CD14-positive monocyte (primary cell): ENCODE results near the gene HID1. TPM values are rescaled to one million over a fixed set of nuclear protein-coding genes. Genes with fewer than 3 reads are reported as not detected.

Source experiments
- DNase-seq, 3 donors: peaks; one replicate each; pipeline ENCODE4 v3.0.0-alpha.2; 2011 to 2022
- H2AFZ ChIP-seq: 2 replicates; pipeline ENCODE4 v1.6.0; 2012; ENCODE audit warnings: mild to moderate bottlenecking, low read depth, low read length, inconsistent platforms; ENCODE audit not compliant: insufficient read depth, poor library complexity, severe bottlenecking
- H3K27ac ChIP-seq, 2 donors: 1 replicate in 1 of 2; 2 replicates in 1 of 2; pipeline ENCODE4 v1.5.1; 2012 to 2013; ENCODE audit warnings: low read length in 2 of 2, control low read depth in 1 of 2, inconsistent platforms in 1 of 2, low read depth in 1 of 2, mild to moderate bottlenecking in 1 of 2
- H3K27me3 ChIP-seq, 2 donors: one replicate each; pipeline versions ENCODE4 v1.6.0 to v1.6.1; 2011 to 2013; ENCODE audit warnings: low read length in 2 of 2; ENCODE audit not compliant: control insufficient read depth in 2 of 2, insufficient read depth in 2 of 2
- H3K36me3 ChIP-seq, 2 donors: replicated peaks in 1 of 2; 1 replicate in 1 of 2; 2 replicates in 1 of 2; pipeline versions ENCODE4 v1.5.1 to v1.6.1; 2012 to 2013; ENCODE audit warnings: low read length in 2 of 2, control low read depth in 1 of 2, inconsistent platforms in 1 of 2, mild to moderate bottlenecking in 1 of 2; ENCODE audit not compliant: insufficient read depth in 2 of 2, control insufficient read depth in 1 of 2
- H3K4me1 ChIP-seq, 2 donors: 1 replicate in 1 of 2; 2 replicates in 1 of 2; pipeline versions ENCODE4 v1.5.1 to v1.6.1; 2012 to 2013; ENCODE audit warnings: low read length in 2 of 2, control low read depth in 1 of 2, inconsistent platforms in 1 of 2, mild to moderate bottlenecking in 1 of 2, moderate library complexity in 1 of 2; ENCODE audit not compliant: insufficient read depth in 2 of 2, control insufficient read depth in 1 of 2
- H3K4me2 ChIP-seq: replicated peaks from 2 replicates; pipeline ENCODE3; 2012; ENCODE audit warnings: low read length, moderate library complexity, mild to moderate bottlenecking; ENCODE audit not compliant: poor library complexity, severe bottlenecking; ENCODE audit errors: extremely low read depth
- H3K4me3 ChIP-seq, 3 experiments: fragments of 200-600 bp in 1 of 3; sonication (generic) in 1 of 3; replicated peaks in 1 of 3; 1 replicate in 2 of 3; 2 replicates in 1 of 3; pipeline ENCODE4 v1.5.1; 2011 to 2013; ENCODE audit warnings: low read length in 3 of 3, mild to moderate bottlenecking in 3 of 3, control low read depth in 2 of 3, low read depth in 2 of 3, inconsistent platforms in 1 of 3, moderate library complexity in 1 of 3
- H3K79me2 ChIP-seq: 2 replicates; pipeline ENCODE4 v1.6.0; 2012; ENCODE audit warnings: mild to moderate bottlenecking, control low read depth, inconsistent platforms, low read length, moderate library complexity; ENCODE audit not compliant: insufficient read depth
- H3K9ac ChIP-seq: 2 replicates; pipeline ENCODE4 v1.6.0; 2017; ENCODE audit warnings: low read length, mild to moderate bottlenecking; ENCODE audit not compliant: insufficient read depth, poor library complexity, severe bottlenecking
- H3K9me3 ChIP-seq, 2 donors: replicated peaks in 1 of 2; 1 replicate in 1 of 2; 2 replicates in 1 of 2; pipeline versions ENCODE4 v1.5.1 to v1.6.1; 2012 to 2013; ENCODE audit warnings: low read length in 2 of 2, control low read depth in 1 of 2; ENCODE audit not compliant: control insufficient read depth in 1 of 2, insufficient read depth in 1 of 2
- H4K20me1 ChIP-seq: 2 replicates; pipeline ENCODE4 v1.6.0; 2012; ENCODE audit warnings: mild to moderate bottlenecking, low read length, control low read depth, moderate library complexity; ENCODE audit not compliant: insufficient read depth
- H3K27ac Mint-ChIP-seq, 7 donors: one replicate each; pipeline ENCODE4 v1.8.0; 2020; ENCODE audit warnings: mild to moderate bottlenecking in 7 of 7, mixed read lengths in 7 of 7, moderate library complexity in 6 of 7, inconsistent platforms in 2 of 7
- H3K27me3 Mint-ChIP-seq, 3 donors: one replicate each; pipeline ENCODE4 v1.8.0; 2021 to 2022; ENCODE audit warnings: low read depth in 3 of 3, mild to moderate bottlenecking in 3 of 3, mixed read lengths in 3 of 3, moderate library complexity in 3 of 3, inconsistent platforms in 1 of 3
- H3K36me3 Mint-ChIP-seq, 2 donors: one replicate each; pipeline ENCODE4 v1.8.0; 2020; ENCODE audit warnings: mixed read lengths in 2 of 2, inconsistent platforms in 1 of 2, mild to moderate bottlenecking in 1 of 2
- H3K4me1 Mint-ChIP-seq: one replicate; pipeline ENCODE4 v1.8.0; 2020; ENCODE audit warnings: mild to moderate bottlenecking, mixed read lengths
- H3K4me3 Mint-ChIP-seq, 2 donors: one replicate each; pipeline ENCODE4 v1.8.0; 2020; ENCODE audit warnings: mild to moderate bottlenecking in 2 of 2, mixed read lengths in 2 of 2, moderate library complexity in 1 of 2
- H3K9me3 Mint-ChIP-seq, 7 donors: one replicate each; pipeline ENCODE4 v1.8.0; 2020 to 2022; ENCODE audit warnings: mixed read lengths in 7 of 7, mild to moderate bottlenecking in 6 of 7, moderate library complexity in 6 of 7, inconsistent platforms in 2 of 7
- CTCF ChIP-seq: fragments of 200-600 bp; IDR thresholded peaks from one replicate; pipeline ENCODE4 v1.8.0; 2022; ENCODE audit warnings: antibody characterized with exemption, mild to moderate bottlenecking
- WGBS: methylation state at CpG from one replicate; pipeline ENCODE4 v1.1.5; 2013; ENCODE audit warnings: missing lambda C conversion rate; ENCODE audit not compliant: insufficient coverage; 5-methylcytosine and 5-hydroxymethylcytosine counted together
- intact Hi-C, 2 donors: fragments of 100-400 bp; cut with micrococcal nuclease; formaldehyde crosslinking; loops; one replicate each; pipeline versions ENCODE4 v1.15.0 to v1.15.1; 2023
- polyA plus RNA-seq, 3 donors: library from polyadenylated mRNA; depleted of rRNA in 1 of 3; unstranded in 2 of 3; stranded (reverse) in 1 of 3; fragments of 300-500 nt in 2 of 3; fragments of >200 nt in 1 of 3; fragmentation: Illumina TruSeq in 2 of 3; gene quantifications; 1 replicate in 2 of 3; 2 replicates in 1 of 3; pipeline ENCODE4 v1.2.3, GENCODE V29; 2012 to 2021

Gene HID1
- polyA plus RNA-seq, 3 donors = not detected

- Histone ChIP-seq H4K20me1 (no peaks in the 10 kb centered on the region), H3K79me2 (no peaks in the 10 kb centered on the region), H3K27ac (no peak overlapping the region), H3K4me2 (no peak overlapping the region), H3K36me3 (no peaks in the 10 kb centered on the region), H3K4me1 (peaks cover 0 to 6% of the 10 kb centered on the region in 2 donors), H3K9me3 (no peaks in the 10 kb centered on the region), H3K9ac (no peak overlapping the region), H3K27me3 (peaks cover 0 to 2% of the 10 kb centered on the region in 2 donors), H2AFZ (no peak overlapping the region), H3K4me3 (no peak overlapping the region)
- TF ChIP-seq CTCF = no peak
- no peak overlapping the region for H3K27ac Mint-ChIP-seq
- H3K36me3 Mint-ChIP-seq = no peaks in the 10 kb centered on the region
- H3K4me3 Mint-ChIP-seq = no peak overlapping the region
- DNase-seq = no peak
- H3K4me1 Mint-ChIP-seq = peaks cover 7% of the 10 kb centered on the region
- peaks cover 8 to 41% (median 12%) of the 10 kb centered on the region in 3 donors for H3K27me3 Mint-ChIP-seq
- no peaks in the 10 kb centered on the region for H3K9me3 Mint-ChIP-seq
- 92% methylated on average over 13 of the region's 18 CpGs for WGBS
- intact Hi-C loops = loop anchor here (5.0 to 10.0 kb wide), 4 partner anchors 39 to 229 kb away; no protein-coding TSS in a partner anchor
Measured at GRCh38 chr17:74962622-74963394, 9.8 kb downstream of the HID1 start.

- peaks cover 8 to 43% (median 11%) of the 10 kb centered on the region in 3 donors for H3K27me3 Mint-ChIP-seq
- H3K4me1 Mint-ChIP-seq = peaks cover 7% of the 10 kb centered on the region
- peaks cover 0 to 2% of the 10 kb centered on the region in 2 donors for H3K27me3 ChIP-seq
- no peak overlapping the region for H3K4me3 ChIP-seq
- WGBS = 55% methylated on average over 21 of the region's 23 CpGs
- no peak overlapping the region for H3K4me3 Mint-ChIP-seq
- intact Hi-C loops = loop anchor here (2.0 to 10.0 kb wide), 5 partner anchors 37 to 230 kb away; partner anchors contain the start of gene OTOP2 (in 1 of the 2)
- H3K4me1 ChIP-seq = peaks cover 0 to 6% of the 10 kb centered on the region in 2 donors
- TF ChIP-seq CTCF = peak; percentile 85
- H2AFZ ChIP-seq = no peak overlapping the region
- H3K4me2 ChIP-seq = no peak overlapping the region
- no peaks in the 10 kb centered on the region for H3K36me3 Mint-ChIP-seq
- no peaks in the 10 kb centered on the region for H3K79me2 ChIP-seq
- peak; percentile 75 to 82 (median 77) for DNase-seq
- H3K9me3 Mint-ChIP-seq = peaks cover 0 to 2% (median 1%) of the 10 kb centered on the region in 7 donors
- H4K20me1 ChIP-seq = no peaks in the 10 kb centered on the region
- H3K27ac ChIP-seq = no peak overlapping the region
- peaks cover 0 to 2% of the 10 kb centered on the region in 2 donors for H3K9me3 ChIP-seq
- H3K27ac Mint-ChIP-seq = peak overlapping the region in 1 of 7 donors; percentile 53
- no peak overlapping the region for H3K9ac ChIP-seq
- no peaks in the 10 kb centered on the region for H3K36me3 ChIP-seq
Measured at GRCh38 chr17:74961657-74962350, 10.8 kb downstream of the HID1 start.
